Stimulated activated CD4-positive, alpha-beta T cell treated with anti-CD3 and anti-CD28 coated beads, Interleukin-15, amount 100 ng/mL, for 48 hours (primary cell): ENCODE results near the gene MYRIP.
"Not testable (repeated sequence)": the region's sequence is repeated elsewhere in the genome, so short reads cannot be mapped to it uniquely, and the experiment has no call there.

Source experiments
- DNase-seq, 2 donors: peaks; one replicate each; pipeline ENCODE4 v3.0.0-alpha.2; 2020; ENCODE audit warnings: low read depth in 2 of 2

The MYRIP gene

GRCh38 chr3:39970982-39971381 lies 161.6 kb downstream of the MYRIP start:
- no peak for DNase-seq

DNA sequence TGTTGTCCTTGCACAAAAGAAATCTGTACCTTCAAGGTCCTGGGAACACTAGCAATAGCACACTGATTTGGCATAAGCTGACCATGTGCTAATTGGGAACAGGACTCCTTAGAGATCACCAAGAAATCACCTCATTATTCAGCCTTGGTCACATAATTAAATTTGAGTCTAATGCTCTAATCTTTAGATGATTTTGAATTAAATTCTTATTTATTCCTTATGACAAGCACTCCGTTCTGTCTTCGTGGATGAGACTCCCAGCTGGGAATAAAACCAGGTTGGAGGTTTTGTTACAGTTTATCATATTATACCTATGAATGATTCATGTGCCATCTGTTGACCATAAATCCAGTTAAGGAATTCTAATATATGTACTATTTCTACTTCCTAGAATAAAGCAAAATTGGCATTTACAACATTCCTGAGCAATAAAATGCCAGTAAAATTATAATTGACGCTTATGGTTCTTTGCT lies 162.2 kb downstream of the MYRIP start:
- DNase-seq, result no peak

- DNase-seq, result no peak
These were observed 163.1 kb downstream of the MYRIP start for GRCh38 chr3:39972508-39972907.

GRCh38 chr3:39977058-39977794 lies 167.8 kb downstream of the MYRIP start:
- DNase-seq, result no peak

DNA sequence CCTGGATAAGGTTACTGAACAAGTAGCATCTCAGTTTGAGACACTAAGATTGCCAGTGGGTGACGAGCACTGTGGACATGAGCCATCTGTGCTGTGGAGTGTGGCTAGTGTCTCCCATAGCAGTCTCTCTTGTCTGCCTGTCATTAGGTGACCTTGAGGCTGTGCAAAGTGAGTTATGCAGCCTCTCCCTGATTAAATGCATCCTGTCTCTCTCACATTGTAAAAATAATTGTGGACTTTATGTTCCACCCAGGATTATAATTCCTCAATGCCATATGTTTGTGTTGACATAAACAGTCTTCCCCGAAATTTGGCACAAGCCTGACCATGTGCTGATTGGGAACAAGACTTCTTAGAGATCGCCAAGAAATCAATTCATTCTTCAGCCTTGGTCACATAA lies 168.9 kb downstream of the MYRIP start:
- DNase-seq, result no peak

DNA sequence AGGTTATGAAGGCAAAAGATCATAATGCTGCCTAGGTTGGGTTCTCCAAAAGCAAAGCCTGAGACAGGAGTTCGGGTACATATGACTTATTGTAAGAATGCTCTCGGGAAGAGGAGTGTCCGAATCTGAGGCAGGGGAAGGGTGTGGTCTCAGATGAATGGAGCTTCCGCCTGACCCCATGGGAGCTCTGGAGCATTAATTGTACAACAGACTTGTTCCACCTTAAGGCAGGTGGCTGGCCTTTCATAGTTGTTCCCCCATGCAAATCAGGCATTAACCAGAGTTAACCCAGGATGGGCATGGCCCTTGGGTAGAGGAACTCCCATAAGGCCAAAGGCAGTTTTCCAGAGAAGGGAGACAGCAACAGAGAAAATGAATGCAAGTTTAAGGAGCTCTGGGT lies 170.6 kb downstream of the MYRIP start:
- DNase-seq, result no peak

DNA sequence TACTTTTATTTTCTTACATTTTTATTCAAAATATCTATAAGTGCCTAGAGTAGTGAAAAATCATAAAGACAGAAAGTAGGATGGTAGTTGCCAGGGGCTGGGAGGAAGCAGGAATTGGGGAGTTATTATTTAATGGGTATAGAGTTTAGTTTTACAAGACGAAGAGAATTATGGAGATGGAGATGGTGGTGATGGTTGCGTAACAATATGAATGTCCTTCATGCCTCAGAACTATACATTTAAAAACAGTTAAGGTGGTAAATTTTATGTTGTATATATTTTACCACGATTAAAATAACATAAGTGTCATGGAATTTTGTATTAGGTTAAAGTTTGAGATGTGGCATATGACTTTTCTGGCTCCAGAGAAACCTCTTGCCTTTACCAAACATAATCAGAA lies 171.4 kb downstream of the MYRIP start:
- DNase-seq, result no peak

GRCh38 chr3:39981547-39982184 lies 172.3 kb downstream of the MYRIP start:
- DNase-seq, result no peak

GRCh38 chr3:39982665-39983357 lies 173.4 kb downstream of the MYRIP start:
- DNase-seq, result no peak

- DNase-seq, result no peak
These were observed 180.3 kb downstream of the MYRIP start for GRCh38 chr3:39989746-39990145.

DNA sequence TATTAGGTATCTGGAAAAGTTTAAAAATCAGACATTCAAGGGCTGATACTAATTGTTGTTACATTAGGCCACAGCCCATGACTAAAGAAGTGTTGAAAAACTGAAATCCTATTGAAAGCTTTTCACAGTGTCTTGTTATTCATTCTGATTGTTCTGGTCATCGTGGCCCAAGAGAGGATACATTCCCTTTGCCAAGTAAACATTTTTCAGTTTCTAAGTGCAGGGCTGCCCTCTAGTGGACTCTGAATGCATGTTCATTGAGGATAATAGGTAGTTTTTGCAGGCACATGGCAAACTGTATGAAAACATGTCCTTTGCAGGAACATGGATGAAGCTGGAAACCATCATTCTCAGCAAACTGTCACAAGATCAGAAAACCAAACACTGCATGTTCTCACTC lies 181.1 kb downstream of the MYRIP start:
- no peak for DNase-seq

GRCh38 chr3:40008796-40009195 lies 199.4 kb downstream of the MYRIP start:
- no peak for DNase-seq

DNA sequence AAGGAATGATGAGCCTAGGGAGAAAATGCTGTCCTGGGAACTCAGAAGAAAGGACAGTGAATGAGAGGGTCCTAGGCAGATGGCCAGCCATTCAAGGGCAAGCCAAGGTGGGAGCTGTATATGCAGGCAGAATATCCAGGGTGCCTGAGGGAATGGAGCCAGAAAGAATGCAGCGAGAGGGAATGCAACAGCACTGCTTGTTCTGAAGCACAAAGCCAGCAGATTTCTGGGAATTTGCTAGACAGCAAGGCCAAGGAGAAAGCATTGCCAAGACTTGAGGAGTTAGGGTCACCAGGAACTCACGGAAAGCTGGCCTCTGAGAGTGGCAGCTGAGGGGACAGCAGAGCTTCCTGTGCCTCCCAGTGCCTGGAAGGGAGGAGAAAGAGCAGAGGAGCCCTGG lies 200.6 kb downstream of the MYRIP start:
- DNase-seq, result no peak

GRCh38 chr3:40012381-40012780 lies 203.0 kb downstream of the MYRIP start:
- DNase-seq, result no peak

DNA sequence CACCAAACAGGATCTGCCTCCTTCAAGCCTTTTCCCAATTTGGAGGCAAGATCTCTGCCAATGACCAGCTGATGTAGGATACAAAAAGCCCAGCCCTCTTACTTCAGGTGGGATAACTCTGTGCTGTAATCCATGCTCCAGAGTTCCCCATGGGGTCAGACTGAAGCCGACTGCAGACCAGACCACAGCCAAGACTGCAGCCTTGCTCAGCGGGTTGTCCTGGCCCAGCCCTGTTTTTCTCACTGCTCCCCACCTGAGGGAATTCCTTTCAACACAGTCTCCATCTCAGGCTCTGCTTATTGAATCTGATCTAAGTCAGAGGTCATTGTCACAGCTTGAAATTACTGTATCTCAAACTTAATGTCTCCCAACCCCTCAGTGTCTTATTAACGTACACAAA lies 207.0 kb downstream of the MYRIP start:
- DNase-seq, result no peak

DNA sequence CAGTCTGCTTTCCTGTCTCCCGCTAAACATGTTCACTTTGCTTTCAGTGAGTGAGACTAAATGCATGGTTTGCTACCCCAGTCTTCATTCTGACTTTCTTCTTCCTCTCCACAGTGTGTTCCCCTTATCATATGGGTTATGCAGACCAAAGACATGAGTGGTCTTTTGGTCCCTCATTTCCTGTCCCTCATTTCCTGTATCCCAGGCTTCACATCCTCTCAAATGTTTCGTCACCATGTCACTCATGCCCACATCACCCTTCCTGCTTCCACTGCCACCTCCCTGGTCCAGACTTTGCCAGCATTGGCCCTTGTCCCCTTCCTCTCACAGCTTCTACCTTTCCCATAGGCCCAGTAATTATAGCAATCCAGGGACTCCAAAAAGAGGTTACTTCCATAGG lies 209.0 kb downstream of the MYRIP start:
- no peak for DNase-seq

DNA sequence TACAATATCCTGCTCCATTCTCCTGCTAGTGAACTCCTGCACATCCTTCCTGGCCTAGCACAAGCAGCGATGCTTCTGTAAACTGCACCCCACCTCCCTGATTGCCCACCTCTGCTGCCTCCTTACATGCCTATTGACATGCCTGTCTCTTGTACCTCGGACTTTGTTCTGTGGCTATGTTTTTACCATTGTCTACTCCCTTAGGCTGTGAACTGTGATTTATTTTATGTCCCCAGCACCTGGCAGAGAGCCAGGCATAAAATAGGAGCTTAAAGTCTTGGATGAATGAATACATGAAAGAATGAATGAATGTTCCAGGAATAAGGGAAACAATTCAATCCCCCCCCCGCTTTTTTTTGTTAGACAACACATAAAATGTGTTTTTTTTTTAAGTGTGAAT lies 210.0 kb downstream of the MYRIP start:
- DNase-seq, result no peak

DNA sequence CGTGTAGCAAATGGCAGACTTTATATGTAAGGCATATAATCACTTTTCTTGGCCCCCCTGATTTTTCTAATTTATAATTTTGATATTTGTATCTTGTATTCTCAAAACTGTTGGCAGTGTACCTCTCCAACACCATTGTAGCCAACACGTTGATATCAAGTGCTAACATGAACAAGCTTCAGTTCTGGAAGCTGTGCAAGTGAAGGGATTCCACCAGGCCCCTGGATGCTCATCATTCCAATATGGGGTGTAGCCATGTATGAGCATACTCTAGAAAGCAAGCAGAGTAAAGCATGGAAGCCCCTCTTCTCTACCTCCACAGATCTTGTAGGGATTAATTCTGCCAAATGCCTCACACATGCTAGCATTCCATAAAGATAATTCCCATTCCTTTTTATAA lies 211.3 kb downstream of the MYRIP start:
- no peak for DNase-seq

GRCh38 chr3:40021338-40021737 lies 211.9 kb downstream of the MYRIP start:
- DNase-seq, result no peak

DNA sequence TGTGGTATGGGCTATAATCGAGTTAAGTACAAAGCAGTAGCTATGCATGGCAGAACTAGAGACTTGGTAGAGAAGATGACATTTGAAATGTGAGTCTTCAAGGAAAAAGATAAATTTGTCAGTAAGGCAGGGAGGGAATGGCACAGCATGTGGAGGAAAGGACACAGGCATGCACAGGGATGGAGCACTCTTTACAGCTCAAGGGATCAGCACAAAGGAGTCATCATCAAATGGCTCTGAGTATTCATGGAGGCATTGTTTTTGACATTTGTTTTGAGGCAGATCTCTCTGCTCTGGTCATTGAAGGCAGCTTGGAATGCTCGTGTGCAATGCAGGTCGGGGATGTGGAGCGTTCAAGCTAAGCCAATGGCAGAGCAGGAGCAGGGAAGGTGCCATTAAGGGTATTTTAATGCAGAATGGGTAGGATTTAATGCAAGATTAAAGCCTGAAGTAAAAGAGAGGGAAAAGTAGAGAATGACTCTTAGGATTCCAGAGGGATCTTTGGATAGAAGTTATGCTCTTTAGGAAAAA lies 213.0 kb downstream of the MYRIP start:
- DNase-seq, result no peak

- no peak for DNase-seq
These were observed 215.1 kb downstream of the MYRIP start for GRCh38 chr3:40024526-40024925.

DNA sequence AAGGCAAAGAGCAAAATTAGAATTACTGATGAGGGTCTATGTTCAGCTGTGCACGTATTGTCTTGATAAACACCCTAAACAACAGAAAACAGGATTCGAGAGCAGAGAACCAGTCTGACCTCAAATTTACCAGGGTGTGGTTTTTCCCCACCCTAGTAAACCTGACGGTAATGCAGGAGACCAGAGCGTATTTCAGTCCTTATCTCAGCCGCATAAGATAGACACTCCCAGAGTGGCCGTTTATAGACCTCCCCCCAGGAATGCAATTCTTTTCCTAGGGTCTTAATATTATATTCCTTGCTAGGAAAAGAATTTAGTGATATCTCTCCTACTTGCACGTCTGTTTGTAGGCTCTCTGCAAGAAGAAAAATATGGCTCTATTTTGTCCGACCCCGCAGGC lies 216.5 kb downstream of the MYRIP start:
- DNase-seq, result not testable (repeated sequence)

GRCh38 chr3:40035177-40035576 lies 225.8 kb downstream of the MYRIP start:
- DNase-seq, result no peak
